Stimulated activated memory B cell treated with anti-CD40 and anti-IgM and Interleukin-4, amounts not matched to agents 10 μg/mL and 1 μg/mL and 100 μg/mL, for 72 hours (primary cell): ENCODE results near the gene ANKRD11.
"Not testable (repeated sequence)": the region's sequence is repeated elsewhere in the genome, so short reads cannot be mapped to it uniquely, and the experiment has no call there.

Source experiments
- ATAC-seq: fragments of 150-1000 bp; cut with Tn5 transposase; 2 replicates; pipeline ENCODE4 v1.10.0; 2021
- H3K27ac Mint-ChIP-seq: one replicate; pipeline ENCODE4 v1.8.0; 2022; ENCODE audit warnings: mild to moderate bottlenecking, mixed read lengths
- H3K27me3 Mint-ChIP-seq: one replicate; pipeline ENCODE4 v1.8.0; 2022; ENCODE audit warnings: mixed read lengths
- H3K36me3 Mint-ChIP-seq: one replicate; pipeline ENCODE4 v1.8.0; 2022; ENCODE audit warnings: mixed read lengths
- H3K4me1 Mint-ChIP-seq: one replicate; pipeline ENCODE4 v1.8.0; 2022; ENCODE audit warnings: mixed read lengths
- H3K4me3 Mint-ChIP-seq: one replicate; pipeline ENCODE4 v1.8.0; 2022; ENCODE audit warnings: mild to moderate bottlenecking, moderate library complexity, mixed read lengths
- H3K9me3 Mint-ChIP-seq: one replicate; pipeline ENCODE4 v1.8.0; 2022; ENCODE audit warnings: mixed read lengths

ANKRD11 gene

GRCh38 chr16:89299357-89300111 lies 190.8 kb downstream of the ANKRD11 start:
- peaks cover 50% of the 10 kb centered on the region for H3K4me1 Mint-ChIP-seq
- H3K36me3 Mint-ChIP-seq = peaks cover 50% of the 10 kb centered on the region
- not testable (repeated sequence) for ATAC-seq, H3K27me3 Mint-ChIP-seq, H3K4me3 Mint-ChIP-seq, H3K27ac Mint-ChIP-seq, H3K9me3 Mint-ChIP-seq

DNA sequence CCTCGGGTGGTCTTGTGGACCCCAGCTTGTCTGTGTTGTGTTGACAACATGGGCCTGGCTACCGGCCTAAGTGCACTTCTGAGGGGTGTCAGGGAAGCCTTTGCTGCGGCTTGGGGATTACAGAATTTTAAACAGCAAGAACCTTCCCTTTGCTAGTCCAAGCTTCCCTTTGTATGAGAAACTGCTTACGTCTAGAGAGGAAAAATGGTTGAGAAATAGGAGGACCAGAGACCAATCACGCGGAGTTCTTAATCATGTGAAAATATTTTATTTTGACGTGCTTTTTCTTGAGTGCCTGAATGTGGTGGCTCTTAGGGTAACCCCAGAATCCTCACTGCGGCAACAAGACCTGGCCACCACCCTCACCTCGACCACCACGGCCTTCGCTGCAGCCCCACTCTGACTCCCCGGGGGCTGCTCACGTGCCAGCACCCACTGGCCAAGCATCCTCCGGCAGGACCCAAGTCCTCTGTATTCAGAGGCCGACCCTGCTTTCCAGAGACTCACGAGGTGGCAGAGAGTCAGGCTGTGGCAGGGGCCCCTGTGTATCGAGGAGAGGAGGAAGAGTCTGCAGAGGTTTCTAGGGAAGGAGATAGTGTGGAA lies 191.6 kb downstream of the ANKRD11 start:
- H3K36me3 Mint-ChIP-seq = peaks cover 42% of the 10 kb centered on the region
- no peak for ATAC-seq
- H3K27ac Mint-ChIP-seq = no peak overlapping the region
- H3K4me3 Mint-ChIP-seq = no peak overlapping the region
- no peaks in the 10 kb centered on the region for H3K27me3 Mint-ChIP-seq
- no peaks in the 10 kb centered on the region for H3K9me3 Mint-ChIP-seq
- H3K4me1 Mint-ChIP-seq = peaks cover 41% of the 10 kb centered on the region

GRCh38 chr16:89297910-89298545 lies 192.3 kb downstream of the ANKRD11 start:
- Mint-ChIP-seq H3K27ac (no peak overlapping the region), H3K36me3 (peaks cover 36% of the 10 kb centered on the region), H3K4me1 (peaks cover 34% of the 10 kb centered on the region), H3K4me3 (no peak overlapping the region), H3K9me3 (no peaks in the 10 kb centered on the region), H3K27me3 (no peaks in the 10 kb centered on the region)
- no peak for ATAC-seq

GRCh38 chr16:89297156-89297874 lies 193.0 kb downstream of the ANKRD11 start:
- no peaks in the 10 kb centered on the region for H3K27me3 Mint-ChIP-seq
- ATAC-seq = no peak
- peaks cover 29% of the 10 kb centered on the region for H3K36me3 Mint-ChIP-seq
- H3K27ac Mint-ChIP-seq = no peak overlapping the region
- peak overlapping the region; percentile 7 for H3K4me3 Mint-ChIP-seq
- H3K9me3 Mint-ChIP-seq = no peaks in the 10 kb centered on the region
- H3K4me1 Mint-ChIP-seq = peaks cover 27% of the 10 kb centered on the region

DNA sequence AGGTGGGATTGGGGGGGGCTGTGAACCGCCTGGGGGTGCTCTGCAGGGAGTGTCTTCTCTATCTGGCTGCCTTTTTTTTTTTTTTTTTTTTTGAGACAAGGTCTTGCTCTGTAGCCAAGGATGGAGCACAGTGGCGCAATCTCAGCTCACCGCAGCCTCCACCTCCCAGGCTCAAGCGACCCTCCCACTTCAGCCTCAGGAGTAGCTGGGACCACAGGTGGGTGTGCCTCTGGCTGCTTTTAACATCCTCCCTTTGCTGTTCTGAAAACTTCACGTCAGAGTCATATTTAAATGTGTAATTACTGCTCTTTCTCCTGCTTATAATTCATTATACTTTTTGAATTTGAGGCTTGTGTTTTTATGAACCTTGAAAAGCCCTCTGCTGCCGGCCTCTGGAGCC lies 194.4 kb downstream of the ANKRD11 start:
- Mint-ChIP-seq H3K4me3 (no peak overlapping the region), H3K27ac (no peak overlapping the region), H3K27me3 (no peaks in the 10 kb centered on the region), H3K36me3 (peaks cover 33% of the 10 kb centered on the region), H3K9me3 (no peaks in the 10 kb centered on the region), H3K4me1 (peaks cover 26% of the 10 kb centered on the region)
- no peak for ATAC-seq

DNA sequence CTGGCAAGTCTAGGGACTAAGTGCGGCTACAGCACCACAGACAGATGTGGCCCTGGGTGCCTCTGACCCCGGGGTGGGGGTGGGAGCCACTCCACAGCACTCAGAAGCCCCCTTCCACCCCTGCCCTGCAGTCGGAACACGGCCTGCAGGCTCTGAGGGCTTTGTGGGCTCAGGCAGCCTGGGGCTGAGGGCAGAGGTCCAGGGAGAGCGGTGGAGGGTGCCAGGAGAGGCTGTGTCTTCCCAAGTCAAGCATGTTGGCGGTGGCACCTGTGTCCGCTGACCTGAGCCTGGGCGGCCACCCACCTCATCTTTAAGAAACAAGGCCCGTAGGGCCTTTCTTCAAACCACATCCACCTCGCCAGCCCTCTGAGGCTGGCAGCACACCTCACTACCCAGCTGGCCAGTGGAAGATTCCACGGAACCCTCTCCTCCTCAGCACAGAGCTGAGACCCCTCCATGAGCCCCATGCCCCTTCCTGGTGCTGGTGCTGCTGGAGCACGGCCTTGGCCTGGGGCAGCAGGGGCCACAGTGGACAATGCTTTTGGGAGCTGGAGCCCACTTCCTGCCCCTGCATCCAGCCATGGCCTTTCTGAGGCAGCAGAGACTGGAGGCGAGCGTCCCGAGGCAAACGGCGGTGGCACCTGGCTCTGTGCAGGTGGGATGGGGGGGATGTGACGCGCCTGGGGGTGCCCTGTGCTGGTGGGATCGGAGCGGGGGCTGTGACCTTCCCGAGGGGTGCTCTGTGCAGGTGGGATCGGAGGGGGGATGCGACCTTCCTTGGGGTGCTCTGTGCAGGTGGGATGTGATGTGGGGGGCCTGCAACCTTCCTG lies 195.1 kb downstream of the ANKRD11 start:
- no peak overlapping the region for H3K27ac Mint-ChIP-seq
- no peaks in the 10 kb centered on the region for H3K27me3 Mint-ChIP-seq
- H3K4me3 Mint-ChIP-seq = no peak overlapping the region
- peaks cover 32% of the 10 kb centered on the region for H3K36me3 Mint-ChIP-seq
- H3K9me3 Mint-ChIP-seq = no peaks in the 10 kb centered on the region
- peaks cover 21% of the 10 kb centered on the region for H3K4me1 Mint-ChIP-seq
- ATAC-seq = no peak

DNA sequence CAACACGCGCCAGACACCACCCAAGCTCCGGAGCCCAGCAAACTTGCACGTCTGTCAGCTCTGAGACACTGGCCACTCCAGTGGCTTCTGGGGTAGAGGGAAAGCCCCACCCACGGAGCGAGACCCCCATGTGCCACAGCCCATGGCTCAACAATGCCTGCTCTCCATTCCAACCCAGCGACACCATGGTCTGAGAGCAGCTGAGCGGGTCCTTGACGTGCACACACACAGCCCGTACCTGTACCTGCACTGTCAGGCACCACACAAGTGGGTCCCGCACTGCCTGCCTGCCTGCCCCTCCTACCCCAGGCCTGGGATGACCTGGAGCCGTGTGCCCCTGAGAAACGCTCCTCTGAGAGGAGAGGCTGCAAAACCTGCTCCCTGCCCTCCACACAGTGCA lies 195.9 kb downstream of the ANKRD11 start:
- no peak for ATAC-seq
- peaks cover 34% of the 10 kb centered on the region for H3K36me3 Mint-ChIP-seq
- H3K27me3 Mint-ChIP-seq = no peaks in the 10 kb centered on the region
- H3K4me1 Mint-ChIP-seq = peaks cover 25% of the 10 kb centered on the region
- no peak overlapping the region for H3K4me3 Mint-ChIP-seq
- H3K9me3 Mint-ChIP-seq = no peaks in the 10 kb centered on the region
- no peak overlapping the region for H3K27ac Mint-ChIP-seq

- ATAC-seq = no peak
- Mint-ChIP-seq H3K36me3 (peaks cover 31% of the 10 kb centered on the region), H3K27ac (no peak overlapping the region), H3K4me3 (no peak overlapping the region), H3K27me3 (no peaks in the 10 kb centered on the region), H3K4me1 (peaks cover 21% of the 10 kb centered on the region), H3K9me3 (no peaks in the 10 kb centered on the region)
Measured at GRCh38 chr16:89293276-89294143, 196.9 kb downstream of the ANKRD11 start.

DNA sequence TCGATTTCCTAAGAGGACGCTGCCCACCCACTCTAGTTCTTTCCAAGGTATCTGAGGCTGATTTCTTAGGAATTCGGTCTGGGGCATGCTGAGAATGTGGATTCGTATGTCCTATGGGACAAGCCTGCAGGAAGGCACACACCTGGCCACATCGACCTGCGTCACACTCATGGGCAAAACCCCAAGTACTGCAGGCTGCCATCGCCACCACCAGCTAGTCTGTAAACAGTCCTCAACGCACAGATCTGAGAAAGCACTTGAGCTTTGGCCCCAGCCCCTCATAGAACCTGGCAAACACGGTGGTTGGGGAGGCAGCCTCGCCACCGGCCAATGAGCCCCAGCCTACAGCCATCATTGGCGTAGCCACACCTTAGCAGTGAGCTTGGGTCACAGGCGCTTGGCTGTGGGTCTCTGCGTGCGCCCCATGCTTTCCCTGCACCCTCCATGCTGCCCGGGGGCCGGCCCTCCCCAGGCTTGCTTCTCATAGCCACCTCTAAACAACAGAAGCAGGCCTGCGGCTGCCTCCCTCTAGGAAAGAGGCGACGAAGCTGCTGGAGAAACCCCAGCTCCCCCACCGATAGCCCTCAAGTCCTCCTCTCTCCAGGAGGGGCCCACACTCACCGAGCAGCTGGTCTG lies 197.8 kb downstream of the ANKRD11 start:
- Mint-ChIP-seq H3K27me3 (no peaks in the 10 kb centered on the region), H3K4me3 (no peak overlapping the region), H3K9me3 (no peaks in the 10 kb centered on the region), H3K36me3 (peaks cover 24% of the 10 kb centered on the region), H3K4me1 (peaks cover 17% of the 10 kb centered on the region), H3K27ac (peak overlapping the region; percentile 22)
- no peak for ATAC-seq

DNA sequence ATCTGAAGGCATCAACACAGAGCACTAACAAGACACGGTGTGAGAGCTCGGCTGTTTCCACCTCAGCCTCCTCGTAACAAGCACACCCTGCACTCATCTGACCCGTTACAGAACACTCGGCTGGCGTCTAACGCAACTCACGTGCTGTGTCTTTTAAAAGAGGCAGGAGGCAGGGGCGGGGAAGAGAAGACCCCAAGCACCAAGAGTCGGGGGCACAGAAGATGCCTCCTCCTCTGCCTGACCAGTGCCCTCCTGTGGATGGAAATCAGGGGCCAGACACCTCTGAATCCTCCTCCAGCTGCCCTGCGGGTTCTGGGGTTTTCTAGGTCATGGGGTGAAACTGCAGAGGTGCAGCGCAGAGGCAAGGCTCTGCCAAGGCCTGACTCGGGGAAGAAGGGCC lies 198.6 kb downstream of the ANKRD11 start:
- no peak for ATAC-seq
- Mint-ChIP-seq H3K27ac (no peak overlapping the region), H3K27me3 (no peaks in the 10 kb centered on the region), H3K4me3 (no peak overlapping the region), H3K9me3 (no peaks in the 10 kb centered on the region), H3K4me1 (peaks cover 15% of the 10 kb centered on the region), H3K36me3 (peaks cover 24% of the 10 kb centered on the region)

GRCh38 chr16:89291363-89291762 lies 199.0 kb downstream of the ANKRD11 start:
- no peak overlapping the region for H3K27ac Mint-ChIP-seq

GRCh38 chr16:89290887-89291286 lies 199.5 kb downstream of the ANKRD11 start:
- Mint-ChIP-seq H3K27me3 (no peaks in the 10 kb centered on the region), H3K27ac (no peak overlapping the region), H3K4me3 (no peak overlapping the region), H3K9me3 (no peaks in the 10 kb centered on the region), H3K36me3 (peaks cover 24% of the 10 kb centered on the region), H3K4me1 (peaks cover 6% of the 10 kb centered on the region)
- ATAC-seq = no peak

More at GRCh38 chr16:89291363-89291762, 199.0 kb downstream of the ANKRD11 start:
- Mint-ChIP-seq H3K4me3 (no peak overlapping the region), H3K27me3 (no peaks in the 10 kb centered on the region), H3K36me3 (peaks cover 24% of the 10 kb centered on the region), H3K4me1 (peaks cover 10% of the 10 kb centered on the region), H3K9me3 (no peaks in the 10 kb centered on the region)
- ATAC-seq = no peak

- H3K27me3 Mint-ChIP-seq = no peaks in the 10 kb centered on the region
- peaks cover 24% of the 10 kb centered on the region for H3K36me3 Mint-ChIP-seq
- no peak overlapping the region for H3K27ac Mint-ChIP-seq
- H3K4me3 Mint-ChIP-seq = no peak overlapping the region
- no peaks in the 10 kb centered on the region for H3K9me3 Mint-ChIP-seq
- peaks cover 6% of the 10 kb centered on the region for H3K4me1 Mint-ChIP-seq
- ATAC-seq = no peak
Measured at GRCh38 chr16:89290472-89290871, 199.9 kb downstream of the ANKRD11 start.
